Ovary (tissue), 9 donors: ENCODE measurements around the gene MAST3. TPM values are rescaled to one million over a fixed set of nuclear protein-coding genes. Genes with fewer than 3 reads are reported as not detected.
A peak's percentile ranks its signal among the peaks of the same experiment; 100 is the strongest.
"Not testable (repeated sequence)": the region's sequence is repeated elsewhere in the genome, so short reads cannot be mapped to it uniquely, and the experiment has no call there.

Source experiments
- DNase-seq, 5 donors: peaks; one replicate each; pipeline ENCODE4 v3.0.0-alpha.2; 2019 to 2020
- H3K27ac ChIP-seq, 2 donors: fragments of 200-600 bp; one replicate each; pipeline versions ENCODE4 v1.5.1 to v1.8.0; 2019 to 2022
- H3K27me3 ChIP-seq: fragments of 200-600 bp; one replicate; pipeline ENCODE4 v1.8.0; 2022
- H3K36me3 ChIP-seq: fragments of 200-600 bp; sonication (generic); one replicate; pipeline ENCODE4 v1.5.1; 2019
- H3K4me1 ChIP-seq: one replicate; pipeline ENCODE4 v1.8.1; 2013; ENCODE audit warnings: mild to moderate bottlenecking, moderate library complexity; ENCODE audit not compliant: insufficient read depth
- H3K4me3 ChIP-seq: fragments of 200-600 bp; sonication (generic); one replicate; pipeline ENCODE4 v1.5.1; 2017
- H3K9me3 ChIP-seq, 2 donors: fragments of 200-600 bp in 1 of 2; sonication (generic) in 1 of 2; one replicate each; pipeline versions ENCODE4 v1.5.1 to v1.8.1; 2013 to 2019; ENCODE audit warnings: mild to moderate bottlenecking in 1 of 2, moderate library complexity in 1 of 2
- CTCF ChIP-seq, 3 donors: fragments of 450-650 bp in 2 of 3; fragments of 200-600 bp in 1 of 3; IDR thresholded peaks; one replicate each; pipeline versions ENCODE4 v1.5.1 to v1.8.0; 2016 to 2022; ENCODE audit warnings: antibody characterized with exemption in 3 of 3, mild to moderate bottlenecking in 1 of 3
- EP300 ChIP-seq: sonication (generic); formaldehyde crosslinking; IDR thresholded peaks from one replicate; pipeline ENCODE4 v1.6.1; 2017; ENCODE audit warnings: antibody characterized with exemption
- POLR2A ChIP-seq: fragments of 450-650 bp; IDR thresholded peaks from one replicate; pipeline ENCODE4 v1.6.1; 2017; ENCODE audit warnings: antibody characterized with exemption, mild to moderate bottlenecking, moderate library complexity
- WGBS, 3 donors: extraction: QIAGEN DNeasy Blood & Tissue Kit in 1 of 3; methylation state at CpG; one replicate each; pipeline versions ENCODE4 v1.1.5 to v1.1.7; 2013 to 2017; 5-methylcytosine and 5-hydroxymethylcytosine counted together
- intact Hi-C, 4 donors: fragments of 100-400 bp; cut with DNase I; formaldehyde crosslinking; loops; one replicate each; pipeline versions ENCODE4 v1.11.0 to v1.15.1; 2022 to 2023
- polyA plus RNA-seq, 2 donors: library from polyadenylated mRNA; stranded (reverse); fragments of 200-250 nt in 1 of 2; fragments of 350-450 nt in 1 of 2; fragmentation: Illumina TruSeq in 1 of 2; extraction: RNeasy Lipid Tissue Mini Kit (QIAGEN cat#74804) in 1 of 2; gene quantifications; one replicate each; pipeline ENCODE4 v1.2.3, GENCODE V29; 2013 to 2014
- total RNA-seq, 7 donors: library from RNA; depleted of rRNA in 2 of 7; stranded (reverse); fragments of >200 nt in 2 of 7; fragmentation: NEBNext Ultra II Directional in 3 of 7; extraction: Animal tissue kit (Norgen Biotek cat#: 25700) in 3 of 7; gene quantifications; one replicate each; pipeline versions ENCODE4 v1.1.0 to v1.2.4, GENCODE V29; 2016 to 2023
- donor health status: DM: no; HTN: no; CAD: no; lungs with moderate emphysema.
- donor health status: DM: no; HTN: no; CAD: no.
- donor health status: Bipolar disorder and iron deficiency.
- donor health status: DM: yes; HTN: yes; CAD: no.
- donor health status: DM: no; HTN: no; CAD: no.
- donor health status: DM: yes; HTN: yes; CAD: no.

Gene MAST3
- total and polyA plus RNA-seq, 9 donors, result 2.4 to 12.2 (median 9.9) TPM

- WGBS, 3 donors, result 60 to 72% (median 67%) methylated on average over 18 of the region's 18 CpGs
- Histone ChIP-seq H3K4me1 (peaks cover 10% of the 10 kb centered on the region), H3K36me3 (no peaks in the 10 kb centered on the region), H3K4me3 (no peak overlapping the region), H3K27ac (no peak overlapping the region), H3K9me3 (no peaks in the 10 kb centered on the region), H3K27me3 (no peaks in the 10 kb centered on the region)
- no peak for DNase-seq
- intact Hi-C loops, result no loop called here
- no peak for TF ChIP-seq POLR2A
Measured at GRCh38 chr19:18100710-18101109, 3.1 kb downstream of the MAST3 start.

- intact Hi-C loops, result no loop called here
- peaks cover 10% of the 10 kb centered on the region for H3K4me1 ChIP-seq
- H3K36me3 ChIP-seq, result no peaks in the 10 kb centered on the region
- no peak for DNase-seq
- TF ChIP-seq POLR2A (no peak), CTCF (IDR thresholded peaks at IDR 0.05) (no peak), EP300 (no peak)
- 54 to 73% (median 72%) methylated on average over 3 of the region's 3 CpGs for WGBS, 3 donors
- H3K27ac ChIP-seq, result no peak overlapping the region
- H3K27me3 ChIP-seq, result no peaks in the 10 kb centered on the region
- no peaks in the 10 kb centered on the region for H3K9me3 ChIP-seq
- H3K4me3 ChIP-seq, result no peak overlapping the region
Measured at GRCh38 chr19:18101268-18101667, 3.7 kb downstream of the MAST3 start.

- Histone ChIP-seq H3K36me3 (no peaks in the 10 kb centered on the region), H3K4me1 (peaks cover 10% of the 10 kb centered on the region), H3K4me3 (no peak overlapping the region), H3K9me3 (no peaks in the 10 kb centered on the region), H3K27ac (no peak overlapping the region), H3K27me3 (no peaks in the 10 kb centered on the region)
- intact Hi-C loops, result no loop called here
- TF ChIP-seq CTCF (IDR thresholded peaks at IDR 0.05) (no peak), EP300 (no peak)
- no peak for DNase-seq
- 45 to 56% (median 53%) methylated on average over 15 of the region's 15 CpGs for WGBS, 3 donors
Measured at GRCh38 chr19:18102916-18103542, 5.5 kb downstream of the MAST3 start.

GRCh38 chr19:18104793-18105131 lies 7.2 kb downstream of the MAST3 start:
- Histone ChIP-seq H3K4me3 (peak overlapping the region; percentile 22), H3K27me3 (no peaks in the 10 kb centered on the region), H3K27ac (peak overlapping the region in 1 of 2 donors; percentile 34), H3K9me3 (no peaks in the 10 kb centered on the region), H3K36me3 (no peaks in the 10 kb centered on the region), H3K4me1 (peaks cover 6% of the 10 kb centered on the region)
- intact Hi-C loops, result no loop called here
- 64 to 77% (median 72%) methylated on average over 5 of the region's 5 CpGs for WGBS, 3 donors
- TF ChIP-seq POLR2A (no peak), CTCF (IDR thresholded peaks at IDR 0.05) (no peak), EP300 (no peak)
- no peak for DNase-seq

GRCh38 chr19:18105259-18105658 lies 7.7 kb downstream of the MAST3 start:
- intact Hi-C loops, DNase-seq, H3K27me3 ChIP-seq, H3K27ac ChIP-seq, H3K36me3 ChIP-seq, H3K4me3 ChIP-seq, H3K4me1 ChIP-seq, H3K9me3 ChIP-seq: not testable (repeated sequence)
- WGBS, 3 donors, result 77 to 82% (median 78%) methylated on average over 7 of the region's 7 CpGs
